ENCODE results near the gene KIAA2012.

Gene KIAA2012

DNA sequence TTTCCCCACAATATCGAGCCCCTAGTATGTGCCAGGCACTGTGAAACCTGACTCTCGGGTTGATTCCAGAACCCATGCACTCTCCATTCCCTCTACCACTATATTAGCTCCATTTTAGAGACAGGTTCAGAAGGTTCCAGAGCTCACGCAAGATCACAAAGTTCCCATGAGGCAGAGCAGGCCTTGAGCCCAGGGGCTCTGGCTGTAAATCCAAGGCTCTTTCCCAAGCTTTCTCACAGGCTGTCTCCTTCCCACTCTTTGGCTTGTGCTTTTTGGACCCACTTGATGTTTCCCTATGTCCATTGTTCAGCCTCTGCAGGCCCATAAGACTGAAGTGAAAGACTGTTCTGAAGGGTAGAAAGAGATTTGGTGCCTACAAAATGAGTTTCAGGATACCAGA is 15.7 kb downstream of the KIAA2012 start:
- DNase-seq (ENCODE audit: low spot score) = no peak

DNA sequence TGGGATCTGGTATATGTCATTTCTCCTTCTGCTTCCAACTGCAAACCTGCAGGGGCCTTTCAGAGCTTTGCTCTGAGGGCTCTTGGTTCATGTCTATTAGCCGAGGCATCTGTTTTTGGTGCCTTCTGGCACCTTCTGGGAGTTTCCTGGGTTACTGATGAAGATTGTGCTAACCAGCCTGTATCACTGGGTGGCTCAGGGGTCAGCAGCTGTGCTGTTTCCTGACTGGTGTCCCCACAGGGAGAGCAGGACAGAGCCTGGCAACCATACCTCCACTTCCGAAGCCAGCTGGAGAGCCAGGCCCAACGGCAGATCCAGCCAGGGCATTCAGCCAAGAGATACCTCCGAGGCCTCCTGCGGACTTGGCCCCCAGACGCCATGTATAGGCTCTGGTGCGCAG is 17.5 kb downstream of the KIAA2012 start:
- no peak for DNase-seq (ENCODE audit: low spot score)

DNA sequence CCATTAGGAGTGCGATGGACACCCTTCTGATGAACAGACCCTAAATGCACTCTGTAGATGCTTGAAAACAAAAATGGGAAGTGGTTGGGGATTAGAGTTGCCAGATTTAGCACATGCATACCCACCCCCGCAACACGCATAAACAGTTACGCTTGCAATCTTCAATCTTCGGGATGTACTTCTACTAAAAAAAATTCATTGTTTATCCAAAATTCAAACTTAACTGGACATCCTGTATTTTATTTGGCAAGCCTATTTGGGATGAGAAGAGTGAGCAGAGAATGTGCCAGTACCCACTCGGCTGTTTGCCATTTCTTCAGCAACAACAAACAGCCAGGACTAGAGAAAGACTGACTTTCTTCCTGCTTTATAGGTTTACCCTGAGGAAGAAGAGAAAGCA is 18.4 kb downstream of the KIAA2012 start:
- no peak for DNase-seq (ENCODE audit: low spot score)

DNA sequence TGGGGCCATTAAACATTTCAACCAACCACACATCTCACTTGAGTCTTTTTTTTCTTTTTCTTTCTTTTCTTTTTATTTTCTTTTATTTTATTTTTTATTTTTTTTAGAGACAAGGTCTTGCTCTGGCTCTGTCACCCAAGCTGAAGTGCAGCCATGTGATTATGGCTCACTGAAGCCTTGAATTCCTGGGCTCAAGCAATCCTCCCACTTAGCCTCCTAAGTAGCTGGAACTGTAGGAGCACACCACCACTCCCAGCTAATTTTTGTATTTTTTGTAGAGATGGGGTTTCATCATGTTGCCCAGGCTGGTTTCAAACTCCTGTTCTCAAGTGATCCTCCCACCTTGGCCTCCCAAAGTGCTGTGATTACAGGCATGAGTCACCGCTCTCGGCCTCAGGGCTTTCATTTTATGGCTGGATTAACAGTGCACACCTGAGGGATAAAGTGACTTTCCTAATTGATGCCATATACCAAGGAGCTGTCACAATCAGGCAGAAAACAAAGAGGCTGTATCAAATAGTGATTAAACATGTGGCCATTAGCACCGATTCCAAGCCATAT is 21.5 kb downstream of the KIAA2012 start:
- no peak for DNase-seq (ENCODE audit: low spot score)

DNA sequence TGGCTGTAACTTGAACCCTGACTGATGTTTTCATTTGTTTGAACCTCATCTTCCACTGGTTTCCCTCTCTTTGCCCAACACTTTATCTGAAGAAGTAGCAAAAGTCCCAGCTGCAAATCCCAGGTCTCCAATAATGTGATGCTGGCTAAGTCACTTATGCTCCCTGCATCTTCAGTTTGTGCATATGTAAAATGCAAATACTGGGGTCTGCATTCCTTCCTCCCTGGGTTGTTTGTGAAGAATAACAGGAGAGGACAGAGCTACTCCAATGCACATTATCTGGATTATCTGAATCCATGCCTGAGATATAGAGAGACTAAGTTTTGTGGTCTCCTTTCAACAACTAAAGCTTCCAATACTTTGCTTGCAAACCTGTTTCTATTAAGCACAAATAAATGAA is 22.2 kb downstream of the KIAA2012 start:
- no peak for DNase-seq (ENCODE audit: low spot score)

DNA sequence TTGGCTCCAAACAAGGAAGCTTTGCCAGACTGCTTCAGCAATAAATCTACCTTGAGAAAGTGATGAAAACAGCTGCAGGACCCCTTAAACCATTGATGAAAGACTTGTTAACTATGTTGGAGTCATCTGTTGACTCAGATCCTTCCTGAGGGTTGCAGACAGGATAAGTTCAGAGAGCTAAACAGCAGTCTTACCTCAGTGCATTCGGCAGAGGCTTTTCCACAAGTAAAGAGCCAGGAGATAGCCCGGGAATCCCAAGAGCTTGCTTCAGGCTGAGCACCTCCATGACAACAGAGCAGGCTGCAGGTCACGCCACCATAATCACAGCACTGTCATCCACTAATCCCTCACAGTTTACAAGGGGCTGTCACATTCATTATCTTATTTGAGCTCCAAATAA is 23.7 kb downstream of the KIAA2012 start:
- DNase-seq (ENCODE audit: low spot score) = peak; percentile 46

DNA sequence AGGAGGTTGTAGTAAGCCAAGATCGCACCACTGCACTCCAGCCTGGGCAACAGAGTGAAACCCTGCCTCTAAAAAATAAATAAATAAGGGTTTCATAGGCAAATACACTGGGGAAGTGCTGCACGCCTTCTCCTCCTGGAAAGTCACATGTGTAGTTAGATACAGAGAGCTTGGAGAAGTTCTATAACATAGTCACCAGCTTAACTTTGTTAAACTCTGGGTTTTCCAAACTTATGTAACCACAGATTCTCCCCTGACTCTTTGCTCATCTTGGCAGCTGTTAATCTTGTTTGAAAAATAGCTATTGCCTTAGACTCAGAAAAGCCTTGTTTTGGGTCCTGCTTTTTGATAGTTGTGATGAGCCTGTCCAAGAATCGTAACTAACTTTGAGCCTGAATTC is 25.2 kb downstream of the KIAA2012 start:
- DNase-seq (ENCODE audit: low spot score) = no peak

DNA sequence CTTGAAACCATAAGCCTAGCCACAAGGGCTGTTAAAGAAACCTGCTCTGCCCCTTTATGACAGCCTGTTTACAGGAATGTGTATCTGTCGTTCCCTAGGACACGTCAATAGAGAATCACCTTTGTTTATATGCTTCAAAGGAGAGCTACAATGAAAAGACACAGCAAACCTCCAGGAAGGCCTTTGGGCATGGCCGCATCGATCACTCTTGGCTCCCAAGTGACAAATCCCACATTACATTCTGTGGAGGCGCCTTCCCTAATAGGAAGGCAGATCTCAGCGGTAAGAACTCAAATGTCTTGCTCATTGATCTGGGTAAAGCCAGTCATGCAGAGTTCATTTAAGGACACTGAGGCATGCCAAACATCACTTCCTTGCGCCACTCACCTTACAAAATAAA is 26.5 kb downstream of the KIAA2012 start:
- DNase-seq (ENCODE audit: low spot score) = no peak

DNA sequence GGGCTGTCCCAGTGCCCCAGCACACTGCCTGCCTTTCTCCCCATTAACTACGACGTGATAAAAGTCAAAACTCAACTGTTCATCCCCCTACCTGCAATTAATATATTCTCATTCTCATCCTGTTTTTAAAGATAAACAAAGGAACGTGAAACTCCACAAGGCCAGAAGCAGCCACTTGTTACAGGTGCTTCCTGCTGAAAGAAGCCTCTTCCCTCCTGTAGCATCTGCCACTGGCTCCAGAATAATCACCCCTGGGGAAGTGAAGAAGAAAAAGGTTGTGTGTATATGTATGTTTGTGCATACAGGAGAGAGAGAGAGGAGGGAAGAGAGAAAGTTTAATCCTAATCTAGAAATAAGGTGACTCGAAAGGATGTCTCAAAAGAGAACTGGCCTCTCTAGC is 27.1 kb downstream of the KIAA2012 start:
- no peak for DNase-seq (ENCODE audit: low spot score)

DNA sequence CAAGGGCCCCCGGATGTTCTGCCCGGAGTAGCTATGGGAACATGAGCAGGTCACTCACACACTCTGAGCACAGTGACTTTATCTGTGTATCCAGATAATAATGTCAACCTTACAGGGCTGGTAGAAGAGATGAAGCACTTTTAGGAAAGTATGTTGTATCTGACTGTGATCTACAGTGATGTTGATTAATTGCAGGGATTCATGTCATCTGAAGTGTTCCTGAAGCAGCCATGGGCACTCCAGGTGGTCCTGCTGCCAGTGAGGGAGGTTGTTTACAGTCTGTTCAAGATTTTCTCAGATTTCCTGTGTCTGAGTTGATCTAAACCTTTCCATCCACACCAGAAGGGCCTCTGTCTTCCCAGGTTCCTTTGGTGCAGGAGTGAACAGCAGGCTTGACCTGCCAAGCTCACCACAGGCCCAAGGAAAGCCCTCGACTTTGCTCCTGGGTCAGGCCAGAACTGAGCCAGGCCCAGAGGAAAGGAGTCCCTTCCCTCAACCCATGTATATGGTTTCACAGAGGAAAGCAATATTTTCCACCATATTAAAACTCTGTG is 28.0 kb downstream of the KIAA2012 start:
- no peak for DNase-seq (ENCODE audit: low spot score)

DNA sequence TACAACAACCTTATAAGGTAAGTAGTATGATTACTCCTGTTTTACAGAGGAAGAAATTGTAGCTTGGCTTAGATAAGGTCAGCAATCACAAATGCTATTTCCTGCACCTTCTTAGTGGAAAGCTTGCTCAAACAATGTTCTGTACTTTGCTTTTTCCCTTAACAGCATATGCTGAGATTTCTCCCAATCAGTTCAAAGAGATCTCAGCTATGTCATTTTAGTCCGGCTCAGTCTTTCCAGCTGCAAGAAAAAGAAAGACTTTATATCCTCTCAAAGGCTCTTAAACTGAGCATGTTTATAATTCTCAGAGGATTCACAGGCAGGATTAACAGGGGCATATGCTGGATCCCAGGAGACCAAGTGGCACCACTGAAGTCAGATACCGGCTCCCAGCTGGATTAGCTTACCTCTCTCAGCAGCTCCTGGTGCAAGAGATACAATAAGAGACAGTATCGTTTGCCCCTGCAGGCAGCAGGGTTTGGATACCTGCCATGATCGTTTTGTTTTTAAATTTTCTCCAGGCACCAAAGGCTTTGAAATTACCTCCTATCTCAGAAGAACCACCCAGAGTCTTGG is 29.5 kb downstream of the KIAA2012 start:
- DNase-seq (ENCODE audit: low spot score) = no peak

DNA sequence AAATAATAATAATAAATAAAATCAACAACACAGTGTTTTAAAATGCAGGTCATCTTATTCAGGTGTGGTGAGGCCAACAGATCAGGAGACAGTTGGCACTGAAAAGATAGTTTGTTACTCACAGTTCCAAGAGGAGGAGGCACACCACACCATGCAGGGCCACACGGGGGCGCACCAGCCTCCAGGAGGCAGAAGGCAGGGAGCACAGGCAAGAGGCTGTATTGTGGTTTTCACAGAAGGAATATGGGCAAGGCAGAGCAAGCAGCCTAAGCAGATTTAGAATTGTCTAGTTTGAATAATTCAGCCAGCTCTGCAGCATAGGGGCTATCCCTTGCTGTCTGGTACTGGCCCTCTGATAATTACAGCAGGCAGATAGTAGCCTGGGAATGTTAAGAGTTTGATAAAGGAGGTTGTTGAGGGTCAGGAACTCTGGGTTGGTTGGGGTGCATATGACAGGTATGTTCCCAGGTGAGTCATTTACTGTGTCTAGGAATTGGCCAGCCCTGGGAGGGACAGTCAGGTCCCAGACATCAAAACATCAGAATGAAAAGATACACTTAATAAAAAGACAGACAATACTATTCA is 31.3 kb downstream of the KIAA2012 start:
- no peak for DNase-seq (ENCODE audit: low spot score)

DNA sequence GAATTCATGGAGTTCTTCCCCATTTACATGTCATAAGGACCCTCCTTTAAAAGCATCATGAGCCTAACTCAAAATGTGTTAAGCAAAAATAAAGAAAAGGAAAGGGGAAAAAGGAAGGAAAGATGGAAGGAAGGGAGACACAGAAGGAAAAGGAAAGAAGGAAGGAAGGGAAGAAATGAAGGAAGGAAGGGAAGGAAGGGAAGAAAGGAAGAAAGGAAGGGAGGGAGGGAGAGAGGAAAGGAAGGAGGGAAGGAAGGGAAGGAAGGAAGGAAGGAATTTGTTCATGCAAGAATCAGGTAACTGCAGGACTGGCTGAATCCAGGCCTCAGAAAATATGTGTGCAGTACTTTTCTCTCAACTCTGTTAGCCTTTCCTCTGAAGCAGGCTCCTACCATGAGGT is 32.0 kb downstream of the KIAA2012 start:
- DNase-seq (ENCODE audit: low spot score) = no peak

DNA sequence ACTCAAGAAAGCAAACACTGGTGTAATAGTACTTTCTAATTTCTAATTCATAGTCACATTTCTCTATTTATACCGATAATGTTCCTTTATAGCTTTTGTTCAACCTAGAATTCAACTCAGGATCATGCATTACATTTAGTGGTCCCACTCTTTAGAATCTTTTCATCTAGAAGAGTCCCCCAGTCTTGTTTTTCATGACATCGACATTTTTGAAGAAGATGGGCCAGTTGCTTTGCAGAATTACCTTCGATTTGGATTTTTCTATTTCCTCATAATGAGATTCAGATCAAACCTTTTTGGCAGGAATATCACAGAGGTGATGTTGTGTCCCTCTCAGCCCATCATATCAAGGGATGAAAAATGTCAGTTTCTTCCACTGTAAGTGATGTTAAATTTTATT is 35.3 kb downstream of the KIAA2012 start:
- no peak for DNase-seq (ENCODE audit: low spot score)

DNA sequence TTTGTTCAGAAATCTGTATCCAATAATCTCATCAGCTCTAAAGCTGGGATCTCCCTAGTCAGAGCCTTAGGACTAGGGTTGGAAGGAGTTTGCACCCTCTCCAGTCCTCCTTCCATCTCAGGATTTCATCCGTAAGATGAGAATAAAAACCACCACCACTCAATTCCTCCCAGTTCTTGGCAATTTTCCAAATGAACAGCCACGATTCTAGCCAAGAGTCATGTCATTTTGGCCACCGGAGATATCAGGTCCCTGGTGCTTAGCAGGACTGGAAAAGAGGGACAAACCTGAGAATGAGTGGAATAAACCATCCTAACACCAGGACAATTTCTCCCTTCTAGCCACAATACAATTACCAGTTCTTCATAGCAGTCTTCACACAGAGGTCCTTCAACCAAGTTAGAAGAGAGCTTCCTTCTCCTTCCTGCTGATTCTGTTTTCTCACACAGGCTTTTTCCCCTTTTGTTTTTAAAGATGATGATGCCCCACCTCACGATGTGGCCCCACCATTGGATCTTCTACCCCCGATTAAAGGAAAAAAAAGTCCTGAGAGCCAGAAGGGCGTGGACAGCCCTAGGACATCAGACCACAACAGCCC is 36.2 kb downstream of the KIAA2012 start:
- DNase-seq (ENCODE audit: low spot score) = no peak

DNA sequence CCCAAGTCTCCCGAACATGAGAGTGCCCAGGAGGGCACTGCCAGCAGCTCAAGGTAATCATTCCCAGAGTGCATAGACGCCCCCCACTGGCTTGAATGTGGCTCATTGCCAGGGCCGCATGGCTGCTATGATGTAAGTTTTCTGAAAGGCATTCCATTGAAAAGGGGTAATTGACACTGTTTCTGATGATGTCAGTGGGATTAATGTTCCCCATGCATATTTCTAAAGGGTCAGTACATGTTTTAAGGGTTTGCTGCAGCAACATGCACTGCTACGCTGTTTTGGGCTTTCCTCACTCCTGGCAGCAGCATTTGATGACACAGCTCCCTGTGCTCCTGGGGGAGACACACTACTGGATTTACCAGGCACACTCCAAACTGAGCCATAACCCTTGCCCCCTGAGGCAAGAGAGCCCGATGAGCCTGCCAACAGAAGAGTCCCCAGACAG is 36.7 kb downstream of the KIAA2012 start:
- DNase-seq (ENCODE audit: low spot score) = no peak

DNA sequence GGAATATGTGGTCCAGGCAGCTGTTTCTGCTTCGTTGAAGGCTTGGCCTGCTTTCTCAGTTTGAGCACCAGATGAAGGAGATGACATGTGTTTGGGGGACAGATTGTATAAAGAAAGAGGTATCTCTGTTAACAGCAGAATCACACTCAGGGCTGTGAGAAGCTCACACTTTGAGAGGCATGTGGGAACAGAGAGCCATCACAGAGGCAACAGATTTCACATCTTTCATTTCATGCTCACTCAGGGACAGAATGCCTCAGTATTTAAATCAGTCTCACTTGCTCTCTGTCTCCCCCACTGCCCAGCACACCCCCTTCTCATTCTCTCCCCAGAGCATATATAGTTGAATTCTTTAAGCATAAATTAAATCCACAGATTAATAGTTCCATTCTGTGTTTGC is 37.4 kb downstream of the KIAA2012 start:
- no peak for DNase-seq (ENCODE audit: low spot score)

DNA sequence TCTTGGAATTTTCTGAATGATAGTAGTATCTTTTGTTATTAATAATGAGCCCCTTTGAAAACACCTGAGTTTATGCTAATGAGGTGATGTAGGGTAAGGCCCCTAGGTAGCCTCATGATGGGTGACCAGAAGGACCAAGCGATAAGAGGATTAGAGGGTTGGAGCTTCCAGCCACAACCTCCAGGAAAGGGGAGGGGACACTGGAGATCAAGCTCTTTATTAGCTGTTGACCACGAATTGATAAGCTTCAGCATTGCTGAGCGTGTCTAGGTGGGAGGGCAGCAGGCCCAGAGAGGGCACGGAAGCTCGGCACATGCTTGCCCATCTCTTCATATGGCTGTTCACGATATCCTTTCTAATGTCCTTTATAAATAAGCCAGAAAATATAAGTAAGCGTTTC is 39.0 kb downstream of the KIAA2012 start:
- DNase-seq (ENCODE audit: low spot score) = no peak

DNA sequence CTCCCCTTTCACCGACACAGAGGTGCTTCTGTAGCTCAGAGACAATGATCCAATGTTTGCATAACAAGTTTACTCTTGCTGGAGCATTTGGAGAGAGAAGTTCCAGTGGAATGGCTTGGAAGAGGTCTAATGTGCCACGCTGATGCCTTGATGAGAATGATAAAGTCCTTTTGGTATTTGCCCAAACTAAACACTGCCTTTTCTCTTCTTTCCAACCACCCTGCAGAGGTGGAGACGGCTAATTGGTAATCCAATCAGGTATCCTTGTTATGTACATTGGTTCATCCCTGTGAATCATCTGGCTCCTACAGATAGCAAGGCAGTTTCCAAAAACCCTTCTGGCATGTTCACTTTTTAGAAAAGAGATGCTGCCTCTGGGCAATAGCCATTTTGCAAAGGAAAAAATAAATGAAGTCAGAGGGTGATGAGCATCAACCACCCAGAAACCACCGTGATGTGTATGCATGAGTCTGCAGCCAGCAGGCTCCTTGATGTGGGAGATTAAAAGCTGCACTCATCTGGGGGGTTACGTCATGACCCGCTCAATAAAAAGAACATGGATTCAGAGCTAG is 40.6 kb downstream of the KIAA2012 start:
- no peak for DNase-seq (ENCODE audit: low spot score)

DNA sequence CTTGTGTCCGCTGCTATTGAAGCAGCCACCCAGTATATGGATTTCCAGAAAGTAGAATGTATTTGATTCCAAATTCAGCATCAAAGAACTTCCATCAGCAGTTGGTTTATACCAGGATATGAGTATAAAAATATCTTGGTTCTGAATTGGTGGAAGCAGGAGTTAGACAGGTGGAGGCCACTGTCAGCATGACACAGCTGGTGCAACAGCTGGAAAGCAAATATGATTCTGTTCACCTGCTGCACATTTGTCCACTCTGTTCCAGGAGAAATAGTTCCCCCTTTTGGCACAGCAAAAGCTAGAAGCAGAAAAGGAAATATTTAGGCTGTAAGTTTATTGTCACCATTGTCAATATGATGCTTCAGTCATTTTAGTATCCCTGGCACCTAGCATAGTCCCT is 41.2 kb downstream of the KIAA2012 start:
- DNase-seq (ENCODE audit: low spot score) = no peak

DNA sequence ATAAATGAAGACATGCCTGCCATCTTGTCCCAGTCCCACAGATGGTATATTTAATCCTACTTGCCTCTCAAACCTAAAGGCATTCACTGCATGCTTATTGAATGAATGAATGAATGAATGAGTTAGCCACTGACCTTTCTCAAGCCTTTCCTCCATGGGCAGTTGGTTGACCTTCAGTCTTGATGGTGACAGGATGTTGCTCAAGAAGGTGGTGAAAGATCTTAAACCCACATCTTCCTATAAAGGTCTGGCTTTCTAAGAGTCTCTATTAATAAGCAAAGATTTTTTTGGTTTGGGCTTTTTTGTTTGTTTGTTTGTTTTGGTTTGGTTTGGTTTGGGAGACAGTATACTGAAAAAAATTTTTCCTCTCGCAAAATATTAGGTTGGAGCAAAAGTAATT is 41.7 kb downstream of the KIAA2012 start:
- DNase-seq (ENCODE audit: low spot score) = no peak

DNA sequence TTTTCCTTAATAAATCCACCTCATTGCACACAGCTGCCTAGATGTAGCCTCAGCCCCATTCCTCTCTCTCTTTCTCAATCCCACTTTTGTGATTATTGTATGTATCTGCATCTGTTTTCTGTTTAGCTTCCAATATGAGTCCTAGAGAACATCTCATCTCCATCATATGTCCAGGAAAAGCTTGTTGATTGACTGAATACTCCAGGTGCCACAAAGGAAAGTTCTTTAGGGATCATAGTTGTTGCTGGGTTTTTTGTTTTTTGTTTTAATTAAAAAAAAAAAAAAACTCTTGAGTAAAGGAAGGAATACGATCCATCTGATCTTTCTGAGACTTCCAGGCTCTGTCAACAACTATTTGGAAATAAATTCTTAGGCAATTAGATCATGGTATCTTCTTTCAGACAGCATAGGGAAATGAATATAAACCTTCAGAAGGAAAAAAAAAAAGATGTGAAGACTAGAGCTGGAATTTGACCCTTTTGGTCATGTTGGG is 42.5 kb downstream of the KIAA2012 start:
- DNase-seq (ENCODE audit: low spot score) = no peak

DNA sequence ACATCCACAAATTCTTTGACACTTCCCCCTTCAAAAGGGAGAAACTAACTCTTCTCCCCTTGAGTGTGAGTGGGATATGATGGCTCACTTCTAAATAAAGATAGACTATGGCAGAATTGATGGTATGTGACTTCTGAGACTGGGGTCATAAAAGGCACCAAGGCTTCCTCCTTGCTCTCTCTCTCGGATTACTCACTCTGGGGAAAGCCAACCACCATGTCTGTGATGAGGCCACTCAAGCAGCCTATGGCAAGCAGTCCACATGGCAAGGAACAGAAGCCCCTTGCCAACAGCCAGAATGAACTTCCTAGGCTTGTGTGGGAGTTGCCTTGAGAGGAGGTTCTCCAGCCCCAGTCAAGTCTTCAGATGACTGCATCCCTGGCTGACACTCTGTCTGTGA is 43.6 kb downstream of the KIAA2012 start:
- DNase-seq (ENCODE audit: low spot score) = no peak
